ENCODE results near the gene RNF123.

DNA sequence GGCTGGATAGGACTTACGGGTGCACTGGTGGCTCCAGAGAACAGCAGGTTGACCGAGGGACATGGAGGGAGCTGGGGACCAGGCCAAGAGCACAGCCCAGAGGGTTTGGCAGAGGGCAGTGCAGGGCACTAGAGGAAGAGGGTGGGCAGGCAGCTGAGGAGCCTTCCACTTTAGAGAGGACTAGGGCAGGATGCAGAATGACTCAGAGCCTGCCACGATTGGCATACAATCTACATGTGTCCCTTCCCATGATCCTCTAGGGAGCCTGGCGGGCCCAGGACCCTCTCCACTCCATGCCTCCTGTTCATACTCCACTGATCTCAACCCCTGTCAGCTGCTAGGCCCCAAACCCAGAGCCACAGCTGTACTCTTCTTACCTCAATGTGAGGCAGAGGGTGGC lies 29.6 kb upstream of the RNF123 start:
- TF ChIP-seq, protein P1, sequence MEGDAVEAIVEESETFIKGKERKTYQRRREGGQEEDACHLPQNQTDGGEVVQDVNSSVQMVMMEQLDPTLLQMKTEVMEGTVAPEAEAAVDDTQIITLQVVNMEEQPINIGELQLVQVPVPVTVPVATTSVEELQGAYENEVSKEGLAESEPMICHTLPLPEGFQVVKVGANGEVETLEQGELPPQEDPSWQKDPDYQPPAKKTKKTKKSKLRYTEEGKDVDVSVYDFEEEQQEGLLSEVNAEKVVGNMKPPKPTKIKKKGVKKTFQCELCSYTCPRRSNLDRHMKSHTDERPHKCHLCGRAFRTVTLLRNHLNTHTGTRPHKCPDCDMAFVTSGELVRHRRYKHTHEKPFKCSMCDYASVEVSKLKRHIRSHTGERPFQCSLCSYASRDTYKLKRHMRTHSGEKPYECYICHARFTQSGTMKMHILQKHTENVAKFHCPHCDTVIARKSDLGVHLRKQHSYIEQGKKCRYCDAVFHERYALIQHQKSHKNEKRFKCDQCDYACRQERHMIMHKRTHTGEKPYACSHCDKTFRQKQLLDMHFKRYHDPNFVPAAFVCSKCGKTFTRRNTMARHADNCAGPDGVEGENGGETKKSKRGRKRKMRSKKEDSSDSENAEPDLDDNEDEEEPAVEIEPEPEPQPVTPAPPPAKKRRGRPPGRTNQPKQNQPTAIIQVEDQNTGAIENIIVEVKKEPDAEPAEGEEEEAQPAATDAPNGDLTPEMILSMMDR (IDR thresholded peaks at IDR 0.05): no peak
- TF ChIP-seq POLR2A (IDR thresholded peaks at IDR 0.05): no peak
